Stimulated activated CD4-positive, alpha-beta T cell treated with anti-CD3 and anti-CD28 coated beads, Interleukin-1b, Interleukin-23, amount 100 ng/mL, for 1 hour (primary cell): ENCODE data around the gene SPZ1.
"Not testable (repeated sequence)": the region's sequence is repeated elsewhere in the genome, so short reads cannot be mapped to it uniquely, and the experiment has no call there.

ENCODE experiments used
- DNase-seq, 2 donors: peaks; one replicate each; pipeline ENCODE4 v3.0.0-alpha.2; 2020; ENCODE audit warnings: low read depth in 2 of 2

Gene SPZ1

DNA sequence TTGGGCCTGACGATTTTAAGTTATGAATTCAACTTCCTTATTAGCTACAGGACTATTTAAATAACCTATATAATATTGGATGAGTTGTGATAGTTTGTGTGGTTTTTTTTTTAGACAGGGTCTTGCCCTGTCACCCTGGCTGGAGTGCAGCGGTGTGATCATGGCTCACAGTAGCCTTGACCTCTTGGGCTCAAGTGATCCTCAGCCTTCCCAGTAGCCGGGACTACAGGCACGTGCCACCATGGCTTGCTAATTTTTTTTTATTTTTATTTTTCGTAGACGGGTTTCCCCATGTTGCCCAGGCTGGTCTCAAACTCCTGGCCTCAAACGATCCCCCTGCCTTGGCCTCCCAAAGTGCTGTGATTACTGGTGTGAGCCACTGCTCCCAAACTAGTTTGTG lies 17.6 kb downstream of the SPZ1 start:
- no peak for DNase-seq

DNA sequence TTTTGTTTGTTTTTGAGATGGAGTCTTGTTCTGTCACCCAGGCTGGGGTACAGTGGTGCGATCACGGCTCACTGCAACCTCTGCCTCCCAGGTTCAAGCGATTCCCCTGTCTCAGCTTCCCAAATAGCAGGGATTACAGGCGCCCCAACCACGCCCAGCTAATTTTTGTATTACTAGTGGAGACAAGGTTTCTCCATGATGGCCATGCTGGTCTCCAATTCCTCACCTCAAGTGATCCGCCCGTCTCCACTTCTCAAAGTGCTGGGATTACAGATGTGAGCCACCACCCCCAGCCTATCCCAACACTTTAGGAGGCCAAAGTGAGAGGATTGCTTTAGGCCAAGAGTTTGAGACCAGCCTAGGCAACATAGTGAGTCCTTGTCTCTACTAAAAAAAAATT lies 19.3 kb downstream of the SPZ1 start:
- DNase-seq: no peak

DNA sequence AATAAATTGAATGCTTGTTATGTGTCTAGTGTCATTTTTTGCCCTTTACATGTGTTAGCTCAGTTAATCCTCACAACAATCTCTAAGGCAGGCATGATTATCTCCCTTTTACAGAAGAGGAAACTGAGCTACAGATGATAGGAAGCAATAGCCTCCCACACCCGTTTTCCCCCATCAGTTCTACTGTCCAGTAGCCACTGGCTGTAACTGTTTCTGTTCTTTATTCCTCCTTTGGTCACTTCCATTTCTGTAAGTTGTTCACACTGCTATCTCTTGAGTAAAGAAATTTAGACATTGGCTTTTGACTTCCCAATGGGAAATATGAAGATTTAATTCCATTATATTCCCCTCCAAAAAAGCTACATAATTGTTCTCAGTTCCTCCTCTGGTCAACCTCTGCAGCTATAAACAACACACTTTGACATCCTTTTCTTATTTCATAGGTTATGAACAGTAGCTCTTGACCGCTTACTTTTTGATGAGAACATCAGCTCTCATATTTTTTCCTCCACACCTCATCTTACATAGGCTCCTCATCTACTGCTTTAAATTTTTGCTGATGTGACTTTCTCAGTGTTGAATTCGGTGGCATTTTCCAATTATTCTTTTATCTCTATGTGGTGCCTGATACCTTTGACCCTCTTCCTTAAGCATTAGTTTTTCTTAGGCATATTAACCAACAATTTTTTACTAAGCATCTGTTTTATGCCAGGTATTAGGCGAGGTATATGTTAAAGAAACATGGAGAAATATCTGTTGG lies 21.4 kb downstream of the SPZ1 start:
- no peak for DNase-seq

DNA sequence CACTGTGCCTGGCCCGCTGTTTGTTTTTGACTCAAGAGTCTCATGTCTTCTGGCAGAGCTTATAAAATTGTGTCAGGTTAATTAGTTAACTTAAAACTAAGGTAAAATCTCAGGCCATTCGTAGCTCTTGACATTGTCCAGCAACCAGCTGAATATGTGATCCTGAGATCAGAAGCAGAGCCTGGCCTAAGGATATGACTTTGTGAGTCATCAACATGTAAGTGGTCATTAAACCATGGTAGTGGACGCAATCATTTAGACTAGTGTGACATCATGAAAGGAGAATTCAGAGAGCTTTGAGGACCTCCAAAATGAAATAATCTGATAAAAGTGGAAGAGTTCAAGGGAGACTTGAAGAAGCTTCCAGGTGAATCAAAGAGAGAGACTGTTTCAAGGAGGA lies 23.3 kb downstream of the SPZ1 start:
- no peak for DNase-seq

DNA sequence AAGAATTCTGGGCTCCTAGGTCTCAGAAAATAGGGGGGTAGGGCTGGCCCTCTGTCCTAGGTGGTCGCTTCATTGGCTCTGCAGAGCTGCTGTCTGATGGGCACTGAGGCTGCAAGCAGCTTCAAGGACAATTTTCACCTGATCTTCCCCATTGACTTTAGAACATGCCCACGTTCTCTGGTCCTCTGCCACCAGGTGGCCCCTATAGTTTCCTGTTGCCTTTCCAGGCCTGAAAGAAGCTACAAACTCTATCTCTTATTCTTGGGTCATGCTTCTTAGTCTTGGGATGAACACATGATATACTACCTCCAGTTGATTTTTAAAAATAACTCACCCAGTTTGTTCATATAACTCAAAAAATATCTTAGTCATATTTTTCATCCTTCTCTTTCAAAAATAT lies 26.3 kb downstream of the SPZ1 start:
- DNase-seq: no peak

DNA sequence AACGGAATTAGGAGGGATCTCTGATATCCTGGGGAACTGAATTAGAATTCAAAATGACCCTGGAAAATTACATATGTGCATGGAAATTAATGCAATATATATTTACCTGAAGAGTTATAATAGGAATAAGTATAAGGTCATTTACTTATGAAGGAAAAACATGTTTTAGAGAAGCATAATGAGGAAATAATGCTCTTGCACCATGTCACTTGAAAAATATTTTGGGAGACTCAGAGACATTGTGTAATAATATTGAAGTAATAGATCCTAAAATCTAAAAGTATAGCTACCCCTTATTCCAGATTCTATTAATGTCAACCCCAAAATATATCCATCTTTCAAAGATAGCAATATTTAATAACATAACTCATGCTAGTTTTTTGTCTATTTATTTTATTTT lies 28.4 kb downstream of the SPZ1 start:
- no peak for DNase-seq

DNA sequence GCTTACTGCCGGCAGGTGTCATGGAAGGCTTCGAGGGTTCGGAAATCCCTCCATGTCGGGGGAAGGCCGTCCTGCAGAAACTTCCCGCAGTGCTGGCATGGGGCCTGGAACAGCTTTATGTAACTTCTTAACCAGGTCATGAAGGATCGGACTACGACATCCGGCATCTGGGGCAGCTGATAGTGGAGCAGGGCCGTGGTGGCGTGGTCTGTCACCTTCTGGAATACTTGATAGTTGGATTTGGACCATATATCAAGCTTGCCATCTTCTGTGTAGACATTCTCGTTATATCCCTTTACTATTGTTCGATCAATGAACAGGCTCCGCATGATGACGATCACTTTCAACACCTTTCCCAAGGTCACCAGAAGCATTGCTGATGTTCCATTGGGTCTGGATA lies 31.2 kb downstream of the SPZ1 start:
- not testable (repeated sequence) for DNase-seq

DNA sequence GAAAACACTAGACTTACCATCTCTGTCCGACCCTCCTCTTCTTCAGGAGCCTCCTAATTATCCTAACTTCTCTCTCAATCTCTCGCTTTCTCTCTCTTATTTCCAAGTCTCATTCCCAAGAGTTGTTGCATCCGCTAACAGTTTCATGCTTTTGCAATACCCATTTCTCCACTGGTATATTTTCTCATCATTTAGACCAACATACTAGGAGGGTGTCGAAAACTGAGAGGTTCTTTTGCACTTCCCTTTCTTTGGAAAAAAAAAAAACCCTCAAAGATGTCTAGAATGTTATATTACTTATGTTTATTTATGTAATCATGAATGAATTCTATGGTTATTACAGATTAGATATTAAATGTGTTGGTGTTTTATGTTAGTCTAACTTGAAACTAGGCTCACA lies 35.9 kb downstream of the SPZ1 start:
- DNase-seq: no peak

DNA sequence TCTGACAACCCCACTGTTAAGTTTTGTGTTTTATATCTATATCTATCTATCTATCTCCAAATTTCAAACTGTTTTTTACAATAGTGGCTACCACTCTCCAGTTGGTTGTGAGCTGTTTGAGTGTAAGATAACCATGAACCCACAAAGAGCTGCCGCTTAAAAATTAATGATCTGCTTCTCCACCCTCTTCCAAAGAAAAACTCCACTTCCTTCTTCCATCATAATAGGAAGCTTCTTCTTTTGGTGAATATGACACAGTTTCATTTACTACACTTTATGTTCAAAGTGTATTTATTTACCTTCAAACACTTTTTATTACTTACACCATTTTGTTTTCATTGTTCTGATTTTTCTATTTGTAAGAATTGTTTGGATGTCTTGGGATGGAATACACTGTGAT lies 37.9 kb downstream of the SPZ1 start:
- DNase-seq: no peak

DNA sequence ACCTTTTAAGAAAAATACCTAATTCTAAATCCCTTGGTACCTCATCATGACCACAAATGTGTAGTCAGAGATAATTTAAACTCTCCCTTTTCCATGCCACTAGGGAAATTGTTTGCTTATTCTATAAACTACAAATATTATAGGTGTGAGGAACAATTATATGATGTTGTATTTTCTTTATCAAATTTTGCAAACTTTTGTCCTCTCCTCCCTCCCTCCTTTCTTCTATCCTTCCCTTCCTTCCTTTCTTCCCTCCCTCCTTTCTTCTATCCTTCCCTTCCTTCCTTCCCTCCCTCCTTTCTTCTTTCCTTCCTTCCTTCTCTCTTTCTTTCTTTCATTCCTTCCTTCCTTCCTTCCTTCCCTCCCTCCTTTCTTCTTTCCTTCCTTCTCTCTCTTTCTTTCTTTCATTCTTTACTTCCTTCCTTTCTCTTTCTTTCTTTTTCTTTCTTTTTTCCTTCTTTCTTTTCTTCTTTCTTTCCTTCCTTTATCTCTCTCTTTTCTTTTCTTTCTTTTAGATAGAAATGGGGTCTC lies 41.2 kb downstream of the SPZ1 start:
- no peak for DNase-seq

DNA sequence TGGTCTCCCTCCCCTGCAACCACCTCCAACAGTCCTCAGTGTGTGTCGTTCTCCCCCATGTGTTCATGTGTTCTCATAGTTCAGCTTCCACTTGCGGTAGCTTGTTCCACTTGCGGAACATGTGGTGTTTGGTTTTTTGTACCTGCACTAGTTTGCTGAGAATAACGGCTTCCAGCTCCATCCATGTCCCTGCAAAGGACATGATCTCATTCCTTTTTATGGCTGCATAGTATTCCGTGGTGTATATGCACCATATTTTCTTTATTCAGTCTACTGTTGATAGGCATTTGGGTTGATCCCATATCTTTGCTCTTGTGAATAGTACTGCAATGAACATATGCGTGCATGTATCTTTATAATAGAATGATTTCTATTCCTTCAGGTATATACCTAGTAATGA lies 45.1 kb downstream of the SPZ1 start:
- DNase-seq: no peak

DNA sequence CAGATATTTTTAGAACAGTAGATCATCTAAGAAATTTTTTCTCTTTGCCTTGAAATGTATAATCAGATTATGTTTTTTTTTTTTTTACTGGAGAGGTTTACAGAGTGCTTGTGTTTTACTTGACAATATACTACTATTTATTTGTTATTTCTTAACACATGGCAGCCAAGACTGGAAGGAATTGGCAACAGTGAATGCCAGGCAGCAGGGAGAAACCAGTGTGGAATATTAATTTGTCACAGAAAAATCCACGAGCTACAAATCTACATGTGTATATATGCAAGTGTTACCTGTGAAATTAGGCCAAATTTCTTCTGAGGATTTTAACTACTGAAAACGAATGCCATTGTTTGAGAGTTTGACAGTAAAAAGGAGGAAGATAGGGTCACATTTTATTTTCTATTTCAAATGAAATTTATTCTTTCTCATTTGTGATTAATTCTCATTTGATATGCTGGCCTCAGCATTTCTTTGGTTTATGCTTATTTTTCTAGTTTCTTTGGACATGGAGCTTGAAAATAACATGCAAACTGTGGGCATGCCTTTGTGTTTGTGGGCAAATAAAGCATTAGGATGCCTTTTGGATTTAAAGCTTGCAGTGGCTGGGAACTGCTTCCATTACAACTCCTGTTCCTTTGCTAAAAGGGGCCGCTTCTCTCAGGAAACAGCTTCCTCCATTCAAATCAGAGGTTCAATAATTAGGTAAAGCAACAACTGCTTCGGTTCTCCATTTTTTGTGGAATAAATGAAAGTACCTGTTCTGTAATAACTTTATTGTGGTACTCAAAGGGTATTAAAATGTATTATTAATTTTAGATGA lies 49.1 kb downstream of the SPZ1 start:
- no peak for DNase-seq

DNA sequence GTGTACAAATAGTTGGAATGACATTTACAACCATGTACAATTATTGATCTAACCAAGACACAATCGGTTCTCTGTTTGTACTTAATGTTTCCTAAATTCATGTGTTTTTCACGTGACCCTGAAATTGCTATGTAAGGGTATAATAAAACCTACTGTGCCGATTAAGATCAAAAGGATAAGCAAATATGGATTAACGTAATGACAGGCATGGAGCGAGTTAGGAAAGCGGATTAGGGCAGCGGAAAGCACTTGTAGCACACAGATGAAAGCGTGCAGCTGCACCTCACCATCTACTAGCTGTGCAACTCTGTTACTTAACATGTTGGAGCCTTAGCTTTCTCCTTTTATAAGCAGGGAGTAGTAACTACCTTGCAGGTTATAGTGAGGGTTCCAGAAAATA lies 49.7 kb downstream of the SPZ1 start:
- DNase-seq: no peak

DNA sequence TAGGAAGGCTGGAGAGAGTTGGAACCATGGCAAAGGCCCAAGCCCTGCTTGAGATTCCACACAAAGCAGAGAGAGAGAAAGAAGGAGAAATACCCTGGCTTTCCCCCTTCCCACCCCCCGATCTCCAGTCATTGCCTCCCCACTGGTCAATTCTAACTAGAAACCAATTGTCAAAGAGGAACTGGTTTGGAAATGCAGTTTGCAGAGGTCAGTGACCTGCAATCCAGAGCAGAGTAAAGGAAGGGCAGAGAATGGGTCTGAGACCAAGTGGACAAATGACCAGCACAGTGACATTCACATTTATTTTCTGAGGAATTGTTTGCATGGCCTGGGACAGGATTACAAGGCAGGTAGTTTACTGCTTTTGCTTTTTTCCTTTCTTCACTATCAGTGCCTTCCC lies 50.6 kb downstream of the SPZ1 start:
- no peak for DNase-seq
